GM18951 (cell line): ENCODE measurements around the gene R3HCC1L.
"Not testable (repeated sequence)": the region's sequence is repeated elsewhere in the genome, so short reads cannot be mapped to it uniquely, and the experiment has no call there.

ENCODE experiments used
- POLR2A ChIP-seq: IDR thresholded peaks from 4 replicates; pipeline ENCODE4 v1.6.1; 2011; ENCODE audit warnings: mild to moderate bottlenecking; ENCODE audit not compliant: insufficient read length, insufficient read depth; ENCODE audit errors: extremely low read depth
- in situ Hi-C: fragments of 300-500 bp; cut with MboI; formaldehyde crosslinking; loops from one replicate; pipeline ENCODE4 v1.12.0; 2022; ENCODE audit warnings: low sequenced_read_pairs, mixed read lengths, inconsistent platforms; ENCODE audit not compliant: unreplicated experiment

R3HCC1L gene

DNA sequence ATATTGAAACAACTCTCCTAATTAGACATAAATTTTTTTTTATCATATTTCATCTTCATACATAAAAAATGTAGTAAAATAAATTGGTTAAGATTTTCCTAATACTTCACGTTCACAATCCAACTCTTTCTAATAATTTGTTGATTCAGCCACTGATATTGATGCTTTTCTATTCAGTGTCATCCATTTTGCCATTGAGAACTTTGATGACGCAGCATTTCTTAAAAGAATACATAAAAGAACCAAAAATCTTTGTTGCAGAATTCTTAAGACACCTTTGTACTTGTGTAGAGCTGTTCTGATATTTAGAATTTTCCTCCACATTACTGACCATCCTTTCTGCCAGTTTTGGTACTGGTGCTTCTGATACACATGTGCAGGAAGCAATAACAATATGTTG, 80.9 kb downstream of the R3HCC1L start:
- no peak for TF ChIP-seq POLR2A
- in situ Hi-C loops = no loop called here

DNA sequence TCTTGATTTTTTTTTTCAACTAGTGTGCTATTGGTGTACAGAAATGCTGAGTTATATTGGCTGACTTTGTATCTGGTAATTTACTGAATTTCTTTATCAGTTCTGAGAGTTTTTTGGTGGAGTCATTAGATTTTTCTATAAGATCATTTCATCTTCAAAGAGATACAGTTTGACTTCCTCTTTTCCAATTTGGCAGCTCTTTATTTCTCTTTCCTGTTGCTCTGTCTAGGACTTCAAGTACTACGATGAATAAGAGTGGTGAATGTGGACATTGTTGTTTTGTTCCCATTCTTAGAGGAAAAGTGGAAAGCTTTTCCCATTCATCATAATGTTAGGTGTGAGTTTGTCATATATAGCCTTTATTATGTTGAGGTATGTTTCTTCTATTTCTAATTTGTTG, 83.3 kb downstream of the R3HCC1L start:
- no peak for TF ChIP-seq POLR2A
- in situ Hi-C loops = no loop called here

DNA sequence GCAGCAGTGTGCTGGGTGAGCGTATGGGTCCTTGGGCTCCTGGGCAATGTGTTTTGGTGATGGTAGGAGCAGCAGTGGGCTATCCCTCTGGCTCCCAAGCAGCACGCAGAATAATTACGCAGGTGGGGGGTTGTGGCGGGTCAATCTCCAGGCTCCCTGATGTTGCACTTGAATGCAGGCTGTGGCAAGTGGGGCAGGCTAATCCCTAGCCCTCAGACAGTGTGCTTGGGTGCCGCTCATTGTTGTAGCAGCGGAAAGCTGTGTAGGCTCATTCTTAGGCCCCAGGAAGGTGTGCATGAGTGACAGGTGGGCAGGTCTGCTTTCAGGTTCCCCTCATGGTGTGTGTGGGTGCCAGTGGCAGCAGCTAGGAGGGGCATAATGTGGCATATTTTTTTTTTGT, 89.4 kb downstream of the R3HCC1L start:
- in situ Hi-C loops = no loop called here
- no peak for TF ChIP-seq POLR2A

DNA sequence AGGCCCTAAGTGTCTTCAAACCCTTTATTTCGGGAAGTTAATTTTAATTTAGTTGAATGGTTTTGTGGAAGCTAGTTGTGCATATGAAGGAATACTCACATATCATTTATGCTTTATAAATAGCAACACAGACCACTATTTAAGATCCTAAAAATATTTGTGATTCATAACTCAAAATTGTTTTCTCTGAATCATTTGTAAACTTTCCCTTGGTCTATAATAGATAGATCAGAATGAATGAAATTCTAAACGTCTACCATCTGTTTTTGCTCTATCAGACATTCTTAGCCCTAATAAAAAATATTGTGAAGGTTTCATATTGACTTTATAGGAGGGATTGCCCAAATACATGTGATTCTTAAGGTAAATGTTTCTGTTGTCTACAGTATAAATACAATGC, 90.1 kb downstream of the R3HCC1L start:
- TF ChIP-seq POLR2A = no peak
- in situ Hi-C loops = no loop called here

DNA sequence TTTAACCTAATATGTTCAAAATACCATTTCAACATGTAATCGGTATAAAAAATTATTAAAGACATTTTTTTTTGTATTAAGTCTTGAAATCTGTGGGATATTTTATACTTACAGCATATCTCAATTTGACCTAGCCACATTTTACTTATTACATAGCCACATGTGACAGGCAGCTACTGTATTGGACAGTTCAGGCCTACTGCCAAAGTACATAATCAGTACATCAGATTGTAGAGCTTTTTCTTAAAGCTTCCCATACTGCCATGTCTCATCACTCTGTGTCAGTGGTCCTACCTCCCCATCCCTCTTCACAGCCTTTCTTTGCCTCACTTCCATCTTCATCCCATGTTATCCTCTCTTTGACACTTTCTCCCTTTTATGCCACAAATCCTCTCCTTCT, 90.5 kb downstream of the R3HCC1L start:
- TF ChIP-seq POLR2A = no peak
- in situ Hi-C loops = no loop called here

DNA sequence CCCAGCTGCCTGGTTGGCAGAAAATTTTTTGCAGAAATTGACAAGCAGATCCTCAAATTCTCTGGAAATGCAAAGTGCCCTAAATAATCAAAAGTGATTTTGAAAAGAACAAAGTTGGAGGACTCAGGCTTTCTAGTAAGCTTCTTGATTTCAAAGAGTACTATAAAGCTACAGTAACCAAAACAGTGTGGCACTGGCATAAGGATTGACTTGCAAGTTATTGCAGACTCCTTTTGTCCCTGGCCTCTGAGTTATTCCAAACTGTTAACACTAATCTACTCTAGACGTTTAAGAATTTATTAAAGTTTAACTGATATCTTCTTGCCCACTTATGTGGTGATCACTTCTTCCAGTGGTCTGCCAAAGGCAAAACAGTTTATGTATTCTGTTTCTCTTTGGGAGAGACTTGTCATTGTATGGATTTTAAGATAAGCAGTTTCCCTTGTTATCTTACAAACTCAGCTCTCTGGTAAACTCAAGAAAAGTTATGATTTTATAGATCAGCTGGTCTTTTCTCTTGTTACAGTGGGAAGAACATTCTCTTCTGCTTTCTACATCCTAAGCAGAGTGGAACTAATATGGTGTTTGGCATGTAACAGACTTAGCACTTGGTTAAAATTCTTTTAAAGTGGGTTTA, 92.2 kb downstream of the R3HCC1L start:
- TF ChIP-seq POLR2A = no peak
- in situ Hi-C loops = no loop called here

DNA sequence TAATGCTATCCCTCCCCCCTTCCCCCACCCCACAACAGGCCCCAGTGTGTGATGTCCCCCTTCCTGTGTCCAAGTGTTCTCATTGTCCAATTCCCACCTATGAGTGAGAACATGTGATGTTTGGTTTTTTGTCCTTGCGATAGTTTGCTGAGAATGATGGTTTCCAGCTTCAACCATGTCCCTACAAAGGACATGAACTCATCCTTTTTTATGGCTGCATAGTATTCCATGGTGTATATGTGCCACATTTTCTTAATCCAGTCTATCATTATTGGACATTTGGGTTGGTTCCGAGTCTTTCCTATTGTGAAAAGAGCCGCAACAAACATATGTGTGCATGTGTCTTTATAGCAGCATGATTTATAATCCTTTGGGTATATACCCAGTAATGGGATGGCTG, 93.3 kb downstream of the R3HCC1L start:
- in situ Hi-C loops = not testable (repeated sequence)

DNA sequence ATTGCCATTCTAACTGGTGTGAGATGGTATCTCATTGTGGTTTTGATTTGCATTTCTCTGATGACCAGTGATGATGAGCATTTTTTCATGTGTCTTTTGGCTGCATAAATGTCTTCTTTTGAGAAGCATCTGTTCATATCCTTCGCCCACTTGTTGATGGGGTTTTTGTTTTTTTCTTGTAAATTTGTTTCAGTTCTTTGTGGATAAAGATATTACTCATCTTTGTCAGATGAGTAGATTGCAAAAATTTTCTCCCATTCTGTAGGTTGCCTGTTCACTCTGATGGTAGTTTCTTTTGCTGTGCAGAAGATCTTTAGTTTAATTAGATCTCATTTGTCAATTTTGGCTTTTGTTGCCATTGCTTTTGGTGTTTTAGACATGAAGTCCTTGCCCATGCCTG, 93.8 kb downstream of the R3HCC1L start:
- in situ Hi-C loops = not testable (repeated sequence)

DNA sequence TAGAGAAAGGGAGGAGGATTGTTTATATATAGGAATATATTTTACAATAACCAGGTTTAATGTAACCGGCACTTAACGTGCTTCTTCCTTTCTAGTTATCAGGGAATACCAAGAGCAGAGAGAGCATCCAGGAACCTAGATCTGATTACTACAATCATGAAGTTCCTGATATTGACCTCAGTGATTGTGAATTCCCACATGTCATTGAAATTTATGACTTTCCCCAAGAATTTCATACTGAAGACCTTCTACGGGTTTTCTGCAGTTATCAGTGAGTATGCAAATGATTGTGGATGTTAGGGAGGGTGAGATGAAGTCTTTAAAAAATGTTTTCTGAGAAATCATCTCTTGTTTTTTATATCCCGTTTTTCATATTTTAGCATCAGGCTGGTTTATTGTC, 97.0 kb downstream of the R3HCC1L start:
- TF ChIP-seq POLR2A = no peak
- in situ Hi-C loops = no loop called here

DNA sequence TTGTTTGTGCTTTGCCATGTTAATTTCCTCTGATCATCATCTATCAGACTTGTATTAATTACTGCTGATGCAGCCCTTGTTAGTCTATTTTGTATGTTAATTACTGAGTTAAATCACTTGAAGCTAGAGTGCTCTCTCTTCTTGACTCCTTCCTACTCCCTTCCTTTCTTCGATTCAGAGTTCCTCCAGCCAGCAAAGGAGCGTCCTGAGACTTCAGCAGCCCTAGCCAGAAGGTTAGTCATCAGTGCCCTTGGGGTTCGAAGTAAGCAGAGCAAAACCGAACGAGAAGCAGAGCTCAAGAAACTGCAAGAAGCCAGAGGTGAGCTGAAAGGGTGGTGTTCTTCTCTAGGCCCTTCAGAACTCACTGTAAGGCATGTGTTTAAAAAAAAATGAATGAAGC, 101.4 kb downstream of the R3HCC1L start:
- in situ Hi-C loops = no loop called here
- no peak for TF ChIP-seq POLR2A

DNA sequence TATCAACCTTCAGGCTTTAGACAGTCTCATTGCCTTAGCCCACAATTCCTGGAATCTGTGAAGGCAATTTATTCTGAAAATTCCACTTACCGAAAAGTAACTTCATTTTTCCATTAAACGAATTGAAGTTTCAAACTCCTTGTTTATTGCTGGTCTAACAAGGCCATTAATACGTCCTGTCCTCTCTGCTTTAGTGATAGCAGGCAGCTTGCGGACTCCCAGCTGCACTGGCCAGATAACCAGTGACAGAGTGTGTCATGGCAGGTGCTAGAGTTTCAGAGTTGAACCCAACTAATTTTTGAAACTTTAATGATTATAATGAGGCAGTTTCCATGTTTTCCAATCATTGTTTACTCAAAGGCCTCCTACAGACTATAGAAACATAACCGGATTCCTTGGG, 102.4 kb downstream of the R3HCC1L start:
- in situ Hi-C loops = no loop called here
- no peak for TF ChIP-seq POLR2A

DNA sequence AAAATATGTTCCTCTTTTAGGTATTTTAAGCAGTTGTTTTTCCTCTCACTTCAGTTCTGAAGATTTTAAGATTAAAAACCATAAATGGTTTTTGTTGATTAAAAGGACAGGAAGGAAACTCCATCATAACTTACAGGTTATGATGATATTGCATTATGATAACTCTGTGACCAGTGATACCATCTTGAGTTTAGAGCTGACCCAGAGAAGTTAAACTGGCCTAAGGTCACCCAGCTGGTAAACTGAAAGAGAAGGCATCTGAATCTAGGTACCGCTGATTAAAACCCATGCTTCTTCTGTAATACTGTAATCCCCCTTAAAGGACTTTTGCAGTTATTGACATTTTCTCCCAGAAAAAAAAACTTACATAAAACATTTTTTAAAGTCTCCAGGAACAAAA, 103.9 kb downstream of the R3HCC1L start:
- in situ Hi-C loops = no loop called here
- no peak for TF ChIP-seq POLR2A

DNA sequence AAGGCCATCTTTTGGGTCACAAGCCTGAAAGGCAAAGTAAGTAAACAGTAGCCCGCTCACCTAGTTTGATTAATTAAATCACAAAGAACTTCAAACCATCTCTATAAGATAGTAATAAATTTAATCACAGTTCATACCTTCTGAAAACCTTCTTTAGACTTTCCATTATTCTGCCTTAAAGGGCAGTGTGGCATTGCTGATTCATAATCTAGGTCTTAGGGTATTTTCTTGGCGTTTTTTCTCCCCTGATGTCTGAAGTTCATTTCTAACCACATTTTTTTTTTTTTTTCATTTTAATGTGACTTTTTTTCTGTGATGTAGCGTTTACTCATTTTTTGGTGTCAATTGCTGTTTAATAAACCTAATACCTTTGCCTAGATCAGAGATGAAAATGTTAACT, 106.1 kb downstream of the R3HCC1L start:
- TF ChIP-seq POLR2A = no peak
- in situ Hi-C loops = no loop called here

DNA sequence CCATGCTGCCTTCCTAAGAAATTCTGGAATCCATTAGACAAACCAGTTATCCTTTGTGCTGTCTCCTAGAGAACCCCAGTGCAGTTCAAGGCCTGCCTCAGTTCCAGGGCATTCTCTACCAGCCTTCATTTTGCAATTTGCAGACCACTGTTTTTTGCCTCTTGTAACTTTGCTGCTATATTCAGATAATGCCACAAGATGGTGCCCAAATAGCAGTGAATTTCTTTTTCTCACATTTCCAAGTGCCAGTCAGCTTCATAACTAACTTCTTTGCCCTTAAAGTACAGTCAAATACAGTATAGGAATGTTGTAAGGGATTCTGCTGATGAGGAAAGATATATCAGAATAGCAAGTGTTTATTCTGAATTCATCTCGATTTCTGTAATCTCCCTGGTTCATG, 108.4 kb downstream of the R3HCC1L start:
- in situ Hi-C loops = no loop called here
- no peak for TF ChIP-seq POLR2A

DNA sequence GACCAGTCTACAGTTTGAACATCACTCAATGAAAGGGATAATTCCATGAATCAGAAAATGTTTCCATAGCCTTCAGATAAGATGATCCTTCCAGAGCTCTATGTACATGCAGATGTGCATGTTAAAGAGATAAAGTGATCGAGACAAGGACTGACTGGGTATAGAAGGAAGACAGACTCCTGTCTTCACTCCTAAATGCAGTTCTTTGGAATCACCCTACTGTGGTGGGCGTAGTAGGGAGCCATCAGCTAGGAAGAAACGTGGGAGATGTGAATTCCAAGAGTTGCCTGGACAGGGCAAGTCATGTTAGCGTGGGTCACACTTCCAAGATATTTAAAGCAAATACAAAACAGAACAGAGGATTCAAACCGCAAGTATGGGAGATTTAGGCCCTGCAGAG, 109.7 kb downstream of the R3HCC1L start:
- in situ Hi-C loops = no loop called here
- no peak for TF ChIP-seq POLR2A
